ENCODE results near the gene AURKAIP1. TPM values are rescaled to one million over a fixed set of nuclear protein-coding genes. Genes with fewer than 3 reads are reported as not detected.
A peak's percentile ranks its signal among the peaks of the same experiment; 100 is the strongest.

Gene AURKAIP1
- total and polyA plus RNA-seq, 2 of the 13 experiments (the other 11 are each of a cell fraction or from before 2014, with no cell fraction given) = 69.5 to 175 TPM

DNA sequence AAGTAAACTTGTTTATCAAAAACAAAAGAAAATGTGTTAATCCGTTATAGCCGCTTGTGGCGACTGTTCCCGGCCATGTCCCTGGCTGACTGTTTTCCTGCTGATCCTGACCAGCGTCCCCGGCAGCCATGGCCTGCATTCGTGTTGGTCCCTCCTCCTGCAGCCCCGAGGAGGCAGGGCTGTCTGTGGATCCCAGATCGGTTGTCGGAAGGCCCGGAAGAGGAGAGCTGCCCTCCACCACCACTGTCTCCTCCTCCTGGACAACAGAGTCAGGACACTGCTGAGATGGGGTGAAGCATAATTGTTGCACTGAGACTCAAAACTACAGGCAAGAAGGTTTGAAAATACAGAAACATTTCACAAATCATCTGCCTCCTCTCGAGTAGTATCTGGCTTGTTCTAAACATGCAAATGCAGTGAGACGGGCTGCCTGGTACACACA, 13.0 kb downstream of the AURKAIP1 start (continued):
- TF ChIP-seq TCF12 (IDR thresholded peaks at IDR 0.05) = no peak
- TF ChIP-seq TCF12 (CRISPR knock-in tag; IDR thresholded peaks at IDR 0.05) = no peak
- TF ChIP-seq, protein P1, sequence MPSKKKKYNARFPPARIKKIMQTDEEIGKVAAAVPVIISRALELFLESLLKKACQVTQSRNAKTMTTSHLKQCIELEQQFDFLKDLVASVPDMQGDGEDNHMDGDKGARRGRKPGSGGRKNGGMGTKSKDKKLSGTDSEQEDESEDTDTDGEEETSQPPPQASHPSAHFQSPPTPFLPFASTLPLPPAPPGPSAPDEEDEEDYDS (CRISPR knock-in tag; IDR thresholded peaks at IDR 0.05) = peak; percentile 33
- TF ChIP-seq, protein P2, sequence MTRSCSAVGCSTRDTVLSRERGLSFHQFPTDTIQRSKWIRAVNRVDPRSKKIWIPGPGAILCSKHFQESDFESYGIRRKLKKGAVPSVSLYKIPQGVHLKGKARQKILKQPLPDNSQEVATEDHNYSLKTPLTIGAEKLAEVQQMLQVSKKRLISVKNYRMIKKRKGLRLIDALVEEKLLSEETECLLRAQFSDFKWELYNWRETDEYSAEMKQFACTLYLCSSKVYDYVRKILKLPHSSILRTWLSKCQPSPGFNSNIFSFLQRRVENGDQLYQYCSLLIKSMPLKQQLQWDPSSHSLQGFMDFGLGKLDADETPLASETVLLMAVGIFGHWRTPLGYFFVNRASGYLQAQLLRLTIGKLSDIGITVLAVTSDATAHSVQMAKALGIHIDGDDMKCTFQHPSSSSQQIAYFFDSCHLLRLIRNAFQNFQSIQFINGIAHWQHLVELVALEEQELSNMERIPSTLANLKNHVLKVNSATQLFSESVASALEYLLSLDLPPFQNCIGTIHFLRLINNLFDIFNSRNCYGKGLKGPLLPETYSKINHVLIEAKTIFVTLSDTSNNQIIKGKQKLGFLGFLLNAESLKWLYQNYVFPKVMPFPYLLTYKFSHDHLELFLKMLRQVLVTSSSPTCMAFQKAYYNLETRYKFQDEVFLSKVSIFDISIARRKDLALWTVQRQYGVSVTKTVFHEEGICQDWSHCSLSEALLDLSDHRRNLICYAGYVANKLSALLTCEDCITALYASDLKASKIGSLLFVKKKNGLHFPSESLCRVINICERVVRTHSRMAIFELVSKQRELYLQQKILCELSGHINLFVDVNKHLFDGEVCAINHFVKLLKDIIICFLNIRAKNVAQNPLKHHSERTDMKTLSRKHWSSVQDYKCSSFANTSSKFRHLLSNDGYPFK (CRISPR knock-in tag; IDR thresholded peaks at IDR 0.05; ENCODE audit: borderline replicate concordance) = no peak
- TF ChIP-seq KDM4B (CRISPR knock-in tag; IDR thresholded peaks at IDR 0.05) = no peak
- no peak for TF ChIP-seq ATRX (CRISPR knock-in tag; IDR thresholded peaks at IDR 0.05; ENCODE audit: borderline replicate concordance)
- no peak for TF ChIP-seq ZNF550 (CRISPR knock-in tag; IDR thresholded peaks at IDR 0.05; ENCODE audit: borderline replicate concordance)
- no peak for TF ChIP-seq MLXIP (CRISPR knock-in tag; IDR thresholded peaks at IDR 0.05; ENCODE audit: borderline replicate concordance)
- TF ChIP-seq CEBPZ (IDR thresholded peaks at IDR 0.05; ENCODE audit: low read length) = no peak
- TF ChIP-seq, protein P3, sequence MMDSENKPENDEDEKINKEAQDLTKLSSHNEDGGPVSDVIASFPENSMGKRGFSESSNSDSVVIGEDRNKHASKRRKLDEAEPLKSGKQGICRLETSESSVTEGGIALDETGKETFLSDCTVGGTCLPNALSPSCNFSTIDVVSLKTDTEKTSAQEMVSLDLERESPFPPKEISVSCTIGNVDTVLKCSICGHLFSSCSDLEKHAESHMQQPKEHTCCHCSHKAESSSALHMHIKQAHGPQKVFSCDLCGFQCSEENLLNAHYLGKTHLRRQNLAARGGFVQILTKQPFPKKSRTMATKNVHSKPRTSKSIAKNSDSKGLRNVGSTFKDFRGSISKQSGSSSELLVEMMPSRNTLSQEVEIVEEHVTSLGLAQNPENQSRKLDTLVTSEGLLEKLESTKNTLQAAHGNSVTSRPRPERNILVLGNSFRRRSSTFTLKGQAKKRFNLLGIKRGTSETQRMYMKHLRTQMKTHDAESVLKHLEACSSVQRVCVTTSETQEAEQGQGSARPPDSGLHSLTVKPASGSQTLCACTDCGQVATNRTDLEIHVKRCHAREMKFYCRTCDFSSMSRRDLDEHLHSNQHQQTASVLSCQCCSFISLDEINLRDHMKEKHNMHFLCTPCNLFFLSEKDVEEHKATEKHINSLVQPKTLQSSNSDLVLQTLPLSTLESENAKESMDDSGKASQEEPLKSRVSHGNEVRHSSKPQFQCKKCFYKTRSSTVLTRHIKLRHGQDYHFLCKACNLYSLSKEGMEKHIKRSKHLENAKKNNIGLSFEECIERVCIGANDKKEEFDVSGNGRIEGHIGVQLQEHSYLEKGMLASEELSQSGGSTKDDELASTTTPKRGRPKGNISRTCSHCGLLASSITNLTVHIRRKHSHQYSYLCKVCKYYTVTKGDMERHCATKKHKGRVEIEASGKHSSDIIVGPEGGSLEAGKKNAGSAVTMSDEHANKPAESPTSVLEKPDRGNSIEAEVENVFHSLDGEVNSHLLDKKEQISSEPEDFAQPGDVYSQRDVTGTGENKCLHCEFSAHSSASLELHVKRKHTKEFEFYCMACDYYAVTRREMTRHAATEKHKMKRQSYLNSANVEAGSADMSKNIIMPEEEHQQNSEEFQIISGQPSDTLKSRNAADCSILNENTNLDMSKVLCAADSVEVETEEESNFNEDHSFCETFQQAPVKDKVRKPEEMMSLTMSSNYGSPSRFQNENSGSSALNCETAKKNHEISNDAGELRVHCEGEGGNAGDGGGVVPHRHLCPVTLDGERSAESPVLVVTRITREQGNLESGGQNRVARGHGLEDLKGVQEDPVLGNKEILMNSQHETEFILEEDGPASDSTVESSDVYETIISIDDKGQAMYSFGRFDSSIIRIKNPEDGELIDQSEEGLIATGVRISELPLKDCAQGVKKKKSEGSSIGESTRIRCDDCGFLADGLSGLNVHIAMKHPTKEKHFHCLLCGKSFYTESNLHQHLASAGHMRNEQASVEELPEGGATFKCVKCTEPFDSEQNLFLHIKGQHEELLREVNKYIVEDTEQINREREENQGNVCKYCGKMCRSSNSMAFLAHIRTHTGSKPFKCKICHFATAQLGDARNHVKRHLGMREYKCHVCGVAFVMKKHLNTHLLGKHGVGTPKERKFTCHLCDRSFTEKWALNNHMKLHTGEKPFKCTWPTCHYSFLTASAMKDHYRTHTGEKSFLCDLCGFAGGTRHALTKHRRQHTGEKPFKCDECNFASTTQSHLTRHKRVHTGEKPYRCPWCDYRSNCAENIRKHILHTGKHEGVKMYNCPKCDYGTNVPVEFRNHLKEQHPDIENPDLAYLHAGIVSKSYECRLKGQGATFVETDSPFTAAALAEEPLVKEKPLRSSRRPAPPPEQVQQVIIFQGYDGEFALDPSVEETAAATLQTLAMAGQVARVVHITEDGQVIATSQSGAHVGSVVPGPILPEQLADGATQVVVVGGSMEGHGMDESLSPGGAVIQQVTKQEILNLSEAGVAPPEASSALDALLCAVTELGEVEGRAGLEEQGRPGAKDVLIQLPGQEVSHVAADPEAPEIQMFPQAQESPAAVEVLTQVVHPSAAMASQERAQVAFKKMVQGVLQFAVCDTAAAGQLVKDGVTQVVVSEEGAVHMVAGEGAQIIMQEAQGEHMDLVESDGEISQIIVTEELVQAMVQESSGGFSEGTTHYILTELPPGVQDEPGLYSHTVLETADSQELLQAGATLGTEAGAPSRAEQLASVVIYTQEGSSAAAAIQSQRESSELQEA (CRISPR knock-in tag; IDR thresholded peaks at IDR 0.05; ENCODE audit: not compliant biosample characterization) = no peak
- no peak for TF ChIP-seq SETDB1 (CRISPR knock-in tag; IDR thresholded peaks at IDR 0.05; ENCODE audit: borderline replicate concordance)
